Endothelial cell of umbilical vein (primary cell): ENCODE data around the gene GRB14. TPM values are rescaled to one million over a fixed set of nuclear protein-coding genes. Genes with fewer than 3 reads are reported as not detected.
A peak's percentile ranks its signal among the peaks of the same experiment; 100 is the strongest.

Experiments used
- BruUV-seq: library from RNA; stranded (reverse); fragments of 400-500 nt; replicated peaks from 2 replicates; lab custom pipeline; 2021; lab: Mats Ljungman, UMichigan
- CTCF ChIA-PET: fragments of 300-600, 350-600 bp; sonication (Branson Sonifier 250); formaldehyde crosslinking; loops from one replicate; lab custom pipeline; 2021; ENCODE audit warnings: antibody characterized with exemption, inconsistent platforms; lab: Charles Lee
- POLR2A ChIA-PET: fragments of 300-600, 350-600 bp; sonication (Branson Sonifier 250); formaldehyde crosslinking; loops from one replicate; lab custom pipeline; 2021; ENCODE audit warnings: antibody characterized with exemption, inconsistent platforms; lab: Charles Lee
- DNase-seq: peaks from one replicate; pipeline ENCODE4 v3.0.0-alpha.2; 2011; ENCODE audit warnings: low read depth, low spot score
- FAIRE-seq: peaks from 2 replicates; lab custom pipeline; 2011; peaks lifted over from hg19 to GRCh38; lab: Jason Lieb, UNC
- H2AFZ ChIP-seq: 2 replicates; pipeline ENCODE4 v1.6.0; 2012; ENCODE audit warnings: low read depth, low read length, control low read depth, inconsistent platforms
- H3K27ac ChIP-seq: 2 replicates; pipeline ENCODE4 v1.5.1; 2011; ENCODE audit warnings: low read depth, mild to moderate bottlenecking, control low read depth, low read length, moderate library complexity; ENCODE audit not compliant: insufficient read depth
- H3K27me3 ChIP-seq, 2 experiments: 2 replicates each; pipeline versions ENCODE4 v1.6.0 to v1.6.1; 2011; ENCODE audit warnings: low read length in 2 of 2, mixed read lengths in 1 of 2; ENCODE audit not compliant: control insufficient read depth in 2 of 2, insufficient read depth in 2 of 2
- H3K36me3 ChIP-seq, 2 experiments: 2 replicates in 1 of 2; 3 replicates in 1 of 2; pipeline ENCODE4 v1.5.1; 2011; ENCODE audit warnings: low read length in 2 of 2, mild to moderate bottlenecking in 1 of 2, moderate library complexity in 1 of 2; ENCODE audit not compliant: control insufficient read depth in 2 of 2, insufficient read depth in 2 of 2; ENCODE audit errors: extremely low read depth in 1 of 2
- H3K4me1 ChIP-seq: 3 replicates; pipeline ENCODE4 v1.5.1; 2011; ENCODE audit warnings: mild to moderate bottlenecking, low read length; ENCODE audit not compliant: control insufficient read depth, insufficient read depth; ENCODE audit errors: extremely low read depth
- H3K4me2 ChIP-seq: 2 replicates; pipeline ENCODE4 v1.6.1; 2011; ENCODE audit warnings: low read length, control low read depth, mixed read lengths; ENCODE audit not compliant: insufficient read depth
- H3K4me3 ChIP-seq, 3 experiments: fragments of 200-600 bp in 1 of 3; sonication (generic), shearing (Covaris generic) in 1 of 3; replicated peaks in 1 of 3; 2 replicates each; pipeline ENCODE4 v1.5.1; 2011 to 2016; ENCODE audit warnings: control low read depth in 3 of 3, low read length in 3 of 3, mild to moderate bottlenecking in 2 of 3, inconsistent platforms in 1 of 3, low read depth in 1 of 3, moderate library complexity in 1 of 3; ENCODE audit not compliant: insufficient read depth in 1 of 3
- H3K79me2 ChIP-seq: 2 replicates; pipeline ENCODE4 v1.6.0; 2012; ENCODE audit warnings: low read length, inconsistent platforms; ENCODE audit not compliant: control insufficient read depth, insufficient read depth
- H3K9ac ChIP-seq: replicated peaks from 2 replicates; pipeline ENCODE3; 2011; ENCODE audit warnings: low read length, control low read depth; ENCODE audit not compliant: insufficient read depth; ENCODE audit errors: extremely low read depth
- H3K9me1 ChIP-seq: replicated peaks from 3 replicates; pipeline ENCODE4 v1.6.0; 2011; ENCODE audit warnings: mild to moderate bottlenecking, low read length; ENCODE audit not compliant: control insufficient read depth, insufficient read depth; ENCODE audit errors: extremely low read depth
- H3K9me3 ChIP-seq: replicated peaks from 2 replicates; pipeline ENCODE4 v1.5.1; 2012; ENCODE audit warnings: low read length, inconsistent platforms; ENCODE audit not compliant: control insufficient read depth, insufficient read depth
- H4K20me1 ChIP-seq: replicated peaks from 2 replicates; pipeline ENCODE3; 2011; ENCODE audit warnings: mild to moderate bottlenecking, low read length; ENCODE audit not compliant: control insufficient read depth, insufficient read depth; ENCODE audit errors: extremely low read depth
- EZH2 ChIP-seq: IDR thresholded peaks from 2 replicates; pipeline ENCODE4 v1.6.1; 2012; ENCODE audit warnings: borderline replicate concordance, low read depth, mild to moderate bottlenecking, moderate library complexity, low read length, inconsistent platforms; ENCODE audit not compliant: severe bottlenecking
- FOS ChIP-seq: IDR thresholded peaks from 2 replicates; pipeline ENCODE4 v1.6.1; 2011; ENCODE audit warnings: mild to moderate bottlenecking, low read length, moderate library complexity, borderline replicate concordance; ENCODE audit not compliant: insufficient read depth
- GATA2 ChIP-seq: IDR thresholded peaks from 2 replicates; pipeline ENCODE4 v1.7.0; 2011; ENCODE audit warnings: low read depth, mild to moderate bottlenecking, moderate library complexity, mixed read lengths, low read length; ENCODE audit not compliant: insufficient read length, insufficient read depth
- JUN ChIP-seq: IDR thresholded peaks from 2 replicates; pipeline ENCODE4 v1.6.1; 2011; ENCODE audit warnings: borderline replicate concordance, low read depth; ENCODE audit not compliant: insufficient read length, insufficient read depth
- MYC ChIP-seq: IDR thresholded peaks from one replicate; pipeline ENCODE4 v1.6.1; 2011; ENCODE audit warnings: mild to moderate bottlenecking, low read depth, low read length
- dilution Hi-C: fragments of 300-500 bp; cut with MboI; formaldehyde crosslinking; loops from one replicate; pipeline ENCODE4 v1.15.0; 2019; ENCODE audit warnings: low sequenced_read_pairs; ENCODE audit not compliant: extremely low pct_ligation_motif_present
- intact Hi-C: fragments of 100-400 bp; cut with micrococcal nuclease; formaldehyde crosslinking; loops from one replicate; pipeline ENCODE4 v1.10.0; 2022
- polyA plus RNA-seq, 4 experiments: library from polyadenylated mRNA; depleted of rRNA in 3 of 4; stranded (reverse) in 3 of 4; unstranded in 1 of 4; fragments of >200 nt; gene quantifications; 2 replicates each; pipeline versions ENCODE4 v1.2.1 to v1.2.3, GENCODE V29; 2011 to 2012; ENCODE audit warnings: missing spikeins in 1 of 4
- total RNA-seq: library from RNA; stranded (reverse); gene quantifications from 2 replicates; pipeline ENCODE4 v1.2.3, GENCODE V29; 2021
- TF ChIP-seq, protein P1 (sequence below), 2 donors: IDR thresholded peaks; 1 replicate in 1 of 2; 2 replicates in 1 of 2; pipeline ENCODE4 v1.5.1; 2011; ENCODE audit warnings: low read length in 2 of 2, mild to moderate bottlenecking in 2 of 2, moderate library complexity in 2 of 2, control low read depth in 1 of 2, inconsistent platforms in 1 of 2, low read depth in 1 of 2; ENCODE audit not compliant: insufficient read depth in 1 of 2; ENCODE audit errors: extremely low read depth in 1 of 2

The GRB14 gene
- total and polyA plus RNA-seq, 2 donors (not counting 3 experiments of a cell fraction or from before 2014, with no cell fraction given), result 3.0 to 10.3 TPM

DNA sequence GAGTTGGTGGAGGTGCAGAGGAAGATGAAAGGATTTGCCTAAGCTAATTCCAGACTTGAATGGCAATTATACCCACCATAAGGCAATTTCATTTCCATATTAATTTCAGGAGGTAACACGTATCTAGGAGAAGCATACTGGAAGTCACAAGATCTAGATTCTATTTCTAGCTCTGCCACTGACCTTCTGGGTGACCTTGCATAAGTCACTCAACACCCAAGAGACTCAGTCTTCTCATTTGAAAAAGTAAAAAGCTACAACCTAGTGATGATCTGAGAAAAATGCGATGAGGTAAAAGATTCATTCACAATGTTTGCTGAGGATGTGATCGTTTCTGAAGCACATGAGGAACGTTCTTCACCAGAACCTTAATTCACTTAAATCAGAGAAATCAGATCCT, 55.9 kb downstream of the GRB14 start:
- Histone ChIP-seq H3K9me1 (no peaks in the 10 kb centered on the region), H3K27me3 (no peaks in the 10 kb centered on the region), H3K9me3 (no peaks in the 10 kb centered on the region), H3K27ac (no peak overlapping the region), H3K9ac (no peak overlapping the region), H3K36me3 (no peaks in the 10 kb centered on the region), H2AFZ (no peak overlapping the region), H3K79me2 (no peaks in the 10 kb centered on the region), H4K20me1 (no peaks in the 10 kb centered on the region), H3K4me3 (no peak overlapping the region), H3K4me2 (no peak overlapping the region), H3K4me1 (peaks cover 21% of the 10 kb centered on the region)
- ChIA-PET POLR2A (no interaction called here), CTCF (interaction anchor here (1.1 to 2.2 kb wide), 2 partner anchors 20 to 35 kb away, joined by 3 to 7 read pairs; no protein-coding TSS in a partner anchor)
- dilution Hi-C loops, result no loop called here
- no TSS peak for BruUV-seq
- TF ChIP-seq JUN, result no peak
- no peak for TF ChIP-seq MYC
- TF ChIP-seq FOS, result no peak
- no peak for TF ChIP-seq GATA2
- TF ChIP-seq, protein P1, sequence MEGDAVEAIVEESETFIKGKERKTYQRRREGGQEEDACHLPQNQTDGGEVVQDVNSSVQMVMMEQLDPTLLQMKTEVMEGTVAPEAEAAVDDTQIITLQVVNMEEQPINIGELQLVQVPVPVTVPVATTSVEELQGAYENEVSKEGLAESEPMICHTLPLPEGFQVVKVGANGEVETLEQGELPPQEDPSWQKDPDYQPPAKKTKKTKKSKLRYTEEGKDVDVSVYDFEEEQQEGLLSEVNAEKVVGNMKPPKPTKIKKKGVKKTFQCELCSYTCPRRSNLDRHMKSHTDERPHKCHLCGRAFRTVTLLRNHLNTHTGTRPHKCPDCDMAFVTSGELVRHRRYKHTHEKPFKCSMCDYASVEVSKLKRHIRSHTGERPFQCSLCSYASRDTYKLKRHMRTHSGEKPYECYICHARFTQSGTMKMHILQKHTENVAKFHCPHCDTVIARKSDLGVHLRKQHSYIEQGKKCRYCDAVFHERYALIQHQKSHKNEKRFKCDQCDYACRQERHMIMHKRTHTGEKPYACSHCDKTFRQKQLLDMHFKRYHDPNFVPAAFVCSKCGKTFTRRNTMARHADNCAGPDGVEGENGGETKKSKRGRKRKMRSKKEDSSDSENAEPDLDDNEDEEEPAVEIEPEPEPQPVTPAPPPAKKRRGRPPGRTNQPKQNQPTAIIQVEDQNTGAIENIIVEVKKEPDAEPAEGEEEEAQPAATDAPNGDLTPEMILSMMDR (IDR thresholded peaks at IDR 0.05; ENCODE audit: extremely low read depth in 1 of 2, insufficient read depth in 1 of 2, low read depth in 1 of 2, low read length in 2 of 2), result no peak
- DNase-seq, result peak; percentile 38
- intact Hi-C loops, result no loop called here
- FAIRE-seq, result no peak

DNA sequence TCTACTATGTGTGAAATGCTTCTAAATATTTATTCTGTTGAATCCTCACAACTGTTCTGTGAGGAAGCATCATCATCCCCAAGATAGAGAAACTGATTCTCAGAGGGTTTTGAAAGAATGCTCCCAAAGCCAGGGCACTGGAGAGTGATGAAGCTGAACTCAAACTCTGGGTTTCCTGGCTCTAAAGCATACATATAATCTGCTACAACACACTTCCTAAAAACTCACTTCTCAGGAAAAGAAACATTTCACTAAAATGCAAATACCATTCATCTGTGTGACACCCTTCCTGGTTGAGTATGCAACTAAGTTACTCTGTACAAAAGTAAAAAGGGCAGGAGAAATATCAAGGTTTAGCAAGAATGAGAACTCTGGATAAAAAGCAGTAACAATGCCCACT, 58.6 kb downstream of the GRB14 start:
- Histone ChIP-seq H3K27ac (peak overlapping the region; percentile 15), H3K4me3 (no peak overlapping the region), H3K79me2 (no peaks in the 10 kb centered on the region), H3K4me2 (peak overlapping the region; percentile 86), H4K20me1 (no peaks in the 10 kb centered on the region), H3K27me3 (no peaks in the 10 kb centered on the region), H2AFZ (peak overlapping the region; percentile 59), H3K9me1 (no peaks in the 10 kb centered on the region), H3K4me1 (peaks cover 22% of the 10 kb centered on the region), H3K9ac (no peak overlapping the region), H3K36me3 (no peaks in the 10 kb centered on the region), H3K9me3 (no peaks in the 10 kb centered on the region)
- DNase-seq (peak; percentile 88), FAIRE-seq (peak; percentile 80)
- intact Hi-C loops (no loop called here), dilution Hi-C loops (no loop called here)
- TF ChIP-seq MYC (no peak), GATA2 (peak; percentile 10), JUN (no peak), EZH2 (no peak)
- CTCF ChIA-PET, result interaction anchor here (1.5 to 5.5 kb wide), 5 partner anchors 10 to 160 kb away, joined by 3 to 233 read pairs (median 52); no protein-coding TSS in a partner anchor
- POLR2A ChIA-PET, result no interaction called here
- BruUV-seq, result no TSS peak
